SKM-1 treated with dmso at 0.1 percent for 144 hours (cell line): ENCODE measurements around the gene KCNG3.

ENCODE experiments used
- DNase-seq: peaks from one replicate; lab custom pipeline; 2025; ENCODE audit not compliant: unreplicated experiment; lab: John Stamatoyannopoulos, UW

Gene KCNG3, protein sequence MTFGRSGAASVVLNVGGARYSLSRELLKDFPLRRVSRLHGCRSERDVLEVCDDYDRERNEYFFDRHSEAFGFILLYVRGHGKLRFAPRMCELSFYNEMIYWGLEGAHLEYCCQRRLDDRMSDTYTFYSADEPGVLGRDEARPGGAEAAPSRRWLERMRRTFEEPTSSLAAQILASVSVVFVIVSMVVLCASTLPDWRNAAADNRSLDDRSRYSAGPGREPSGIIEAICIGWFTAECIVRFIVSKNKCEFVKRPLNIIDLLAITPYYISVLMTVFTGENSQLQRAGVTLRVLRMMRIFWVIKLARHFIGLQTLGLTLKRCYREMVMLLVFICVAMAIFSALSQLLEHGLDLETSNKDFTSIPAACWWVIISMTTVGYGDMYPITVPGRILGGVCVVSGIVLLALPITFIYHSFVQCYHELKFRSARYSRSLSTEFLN

DNA sequence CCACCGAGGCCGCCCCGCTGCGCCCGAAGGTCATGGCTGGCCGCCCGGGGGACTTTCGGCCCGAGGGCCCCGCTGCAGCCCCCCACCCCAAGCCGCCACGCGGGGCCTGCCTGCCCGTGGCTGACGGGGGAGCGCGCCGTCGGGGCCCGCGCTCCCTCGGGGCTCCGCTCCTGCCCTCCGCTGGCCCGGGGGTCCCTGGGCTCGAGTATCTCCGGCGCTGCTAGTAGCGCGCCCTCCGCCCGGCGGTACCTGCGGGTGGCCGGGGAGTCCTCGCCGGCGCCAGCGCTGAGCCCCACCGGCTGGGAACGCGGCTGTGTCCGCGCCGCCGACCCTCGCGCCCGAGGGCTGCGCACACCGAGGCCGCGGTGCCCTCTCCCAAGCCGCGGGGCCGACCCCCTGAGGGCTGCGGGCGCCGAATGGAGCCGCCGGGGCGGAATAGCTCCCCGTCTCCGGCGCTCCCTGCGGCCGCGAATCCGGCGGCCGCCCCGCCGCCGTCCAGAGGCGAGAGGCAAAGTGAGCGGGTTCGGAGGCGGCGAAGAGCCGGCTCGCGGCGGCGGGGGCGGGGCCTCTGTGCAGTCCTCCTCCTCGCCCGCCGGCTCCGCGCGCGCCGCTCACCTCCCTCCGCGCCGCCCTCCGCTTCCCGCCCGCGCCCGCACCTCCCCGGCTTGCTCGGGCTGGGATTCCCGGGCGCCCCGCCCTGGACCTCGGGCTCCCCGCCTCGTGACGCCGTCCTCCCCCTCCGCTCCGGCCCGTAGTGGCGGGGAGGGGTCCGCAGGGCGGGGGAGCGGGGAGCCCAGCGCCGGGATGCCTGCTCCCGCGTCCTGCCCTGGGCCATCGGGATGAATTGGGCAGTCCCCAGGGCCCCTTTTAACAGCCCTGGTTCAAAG lies at the start of gene KCNG3:
Gene KCNG3, minus strand, starts transcription at position 515 of the 887 bp plus-strand sequence. Its CDS starts 481 bp downstream, at position 34.
- peak; percentile 78 for DNase-seq

DNA sequence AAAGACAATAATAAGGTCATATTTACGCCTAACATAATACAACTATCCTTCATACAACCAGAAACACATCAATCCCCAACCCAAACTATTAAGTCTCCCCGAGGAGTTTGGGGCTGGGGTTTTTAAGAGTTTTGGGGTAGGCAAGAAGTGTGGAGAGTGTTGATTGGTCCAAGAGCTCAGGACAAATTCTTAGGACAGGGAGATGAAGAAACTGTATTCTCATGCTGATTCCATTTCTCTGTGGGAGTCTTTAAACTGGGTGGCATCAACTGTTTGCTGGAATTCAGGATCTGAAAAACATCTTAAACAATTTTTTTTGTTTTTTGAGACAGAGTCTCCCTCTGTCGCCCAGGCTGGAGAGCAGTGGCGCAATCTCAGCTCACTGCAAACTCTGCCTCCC lies 49.1 kb upstream of the KCNG3 start:
- DNase-seq, result no peak

DNA sequence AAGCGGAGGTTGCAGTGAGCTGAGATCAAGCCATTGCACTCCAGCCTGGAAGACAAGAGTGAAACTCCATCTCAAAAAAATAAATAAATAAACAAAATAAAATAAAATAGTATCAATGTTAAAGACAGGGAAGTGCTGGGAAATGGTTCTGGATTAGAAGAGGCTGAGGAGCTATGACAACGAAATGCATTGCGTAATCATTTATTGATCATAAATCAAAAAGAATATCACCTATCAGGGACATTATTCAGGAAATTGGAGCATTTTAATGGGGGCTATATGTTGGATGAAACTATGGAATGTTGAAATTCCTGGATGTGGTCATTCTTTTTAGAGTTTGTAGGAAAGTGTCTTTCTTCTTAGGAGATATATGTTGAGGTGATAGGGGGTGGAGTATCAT lies 43.7 kb upstream of the KCNG3 start:
- no peak for DNase-seq

DNA sequence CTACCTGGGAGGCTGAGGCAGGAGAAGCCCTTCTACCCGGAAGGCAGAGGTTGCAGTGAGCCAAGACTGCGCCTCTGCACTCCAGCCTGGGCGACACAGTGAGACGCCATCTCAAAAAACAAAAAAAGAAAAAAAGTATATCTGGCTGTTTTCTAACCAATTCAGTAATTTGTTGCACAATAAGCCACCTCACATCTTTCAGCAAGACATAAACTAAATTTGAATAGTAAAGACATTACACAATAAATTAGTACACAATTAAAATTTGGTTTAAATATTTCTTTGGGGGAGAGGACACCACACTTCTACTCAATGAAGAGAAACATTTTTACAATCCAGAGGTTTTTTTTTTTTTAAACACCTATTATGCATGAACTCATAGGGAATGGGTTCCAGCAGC lies 38.6 kb upstream of the KCNG3 start:
- DNase-seq, result no peak

DNA sequence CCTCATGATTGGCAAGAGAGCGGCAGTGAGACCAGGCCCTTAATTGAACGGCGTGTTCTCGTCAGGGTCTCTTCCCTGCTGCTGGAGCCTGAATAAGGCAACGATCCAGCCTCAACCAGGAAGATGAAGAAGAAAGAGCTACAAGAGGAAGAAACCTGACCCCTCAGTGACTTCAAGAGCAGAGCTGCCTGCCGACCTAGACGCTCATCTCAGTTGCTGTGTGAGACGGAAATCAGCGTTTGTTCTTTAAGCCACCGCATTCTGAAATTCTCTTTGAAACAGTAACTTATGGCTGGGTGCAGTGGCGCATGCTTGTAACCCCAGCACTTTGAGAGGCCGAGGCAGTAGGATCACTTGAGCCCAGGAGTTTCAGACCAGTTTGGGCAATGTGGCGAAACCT lies 29.6 kb upstream of the KCNG3 start:
- no peak for DNase-seq

DNA sequence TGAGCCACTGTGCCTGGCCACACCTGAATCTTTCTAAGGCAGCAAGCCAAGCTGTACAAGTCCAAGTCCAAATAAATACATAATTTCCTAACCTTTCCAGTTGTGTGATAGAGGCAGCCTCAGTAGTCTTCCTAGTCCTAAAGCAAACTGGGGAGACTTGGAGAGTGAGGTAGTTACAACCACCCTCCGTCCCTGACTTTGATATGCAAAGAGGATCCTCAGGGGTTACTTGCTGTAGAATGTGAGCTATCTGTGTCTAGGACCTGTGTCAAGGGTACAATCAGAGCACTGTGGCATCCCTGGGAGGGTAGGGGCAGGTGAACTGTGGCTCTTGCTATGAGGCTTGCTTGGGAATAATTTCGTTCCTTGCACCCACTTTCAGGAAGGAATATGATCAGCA lies 28.3 kb upstream of the KCNG3 start:
- no peak for DNase-seq

DNA sequence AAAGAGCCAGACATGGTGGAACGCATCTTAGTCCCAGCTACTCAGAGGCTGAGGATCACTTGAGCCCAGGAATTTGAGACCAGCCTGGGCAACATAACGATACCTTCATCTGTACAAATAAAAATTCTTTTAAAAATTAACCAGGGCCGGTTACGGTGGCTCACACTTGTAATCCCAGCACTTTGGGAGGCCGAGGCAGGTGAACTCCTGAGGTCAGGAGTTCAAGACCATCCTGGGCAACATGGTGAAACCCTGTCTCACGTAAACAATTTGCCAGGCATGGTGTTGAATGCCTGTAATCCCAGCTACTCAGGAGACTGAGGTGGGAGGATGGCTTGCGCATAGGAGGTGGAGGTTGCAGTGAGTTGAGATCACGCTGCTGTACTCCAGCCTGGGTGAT lies 25.8 kb upstream of the KCNG3 start:
- DNase-seq, result no peak

DNA sequence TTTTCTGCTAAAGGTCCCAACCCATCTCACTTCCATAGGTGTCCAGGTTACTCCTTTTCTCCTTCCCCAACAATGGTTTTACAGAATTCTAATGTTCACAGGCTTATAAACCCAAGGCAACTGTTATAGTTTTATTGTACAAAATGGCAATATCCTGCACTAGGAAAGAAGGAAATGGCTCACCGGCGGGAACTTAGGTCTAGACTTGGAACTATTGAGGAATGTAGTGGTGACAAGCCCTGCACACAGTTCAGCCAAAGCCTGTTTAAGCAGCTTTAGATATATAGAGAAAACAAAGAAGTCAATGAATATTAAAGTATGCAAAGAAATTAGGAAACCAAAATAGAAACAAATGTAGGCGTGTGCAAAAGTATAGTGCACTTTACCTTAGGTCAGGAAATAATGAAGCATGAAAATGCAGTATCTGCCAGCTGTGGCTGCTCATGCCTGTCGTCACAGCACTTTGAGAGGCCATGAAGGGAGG lies 22.7 kb upstream of the KCNG3 start:
- no peak for DNase-seq

DNA sequence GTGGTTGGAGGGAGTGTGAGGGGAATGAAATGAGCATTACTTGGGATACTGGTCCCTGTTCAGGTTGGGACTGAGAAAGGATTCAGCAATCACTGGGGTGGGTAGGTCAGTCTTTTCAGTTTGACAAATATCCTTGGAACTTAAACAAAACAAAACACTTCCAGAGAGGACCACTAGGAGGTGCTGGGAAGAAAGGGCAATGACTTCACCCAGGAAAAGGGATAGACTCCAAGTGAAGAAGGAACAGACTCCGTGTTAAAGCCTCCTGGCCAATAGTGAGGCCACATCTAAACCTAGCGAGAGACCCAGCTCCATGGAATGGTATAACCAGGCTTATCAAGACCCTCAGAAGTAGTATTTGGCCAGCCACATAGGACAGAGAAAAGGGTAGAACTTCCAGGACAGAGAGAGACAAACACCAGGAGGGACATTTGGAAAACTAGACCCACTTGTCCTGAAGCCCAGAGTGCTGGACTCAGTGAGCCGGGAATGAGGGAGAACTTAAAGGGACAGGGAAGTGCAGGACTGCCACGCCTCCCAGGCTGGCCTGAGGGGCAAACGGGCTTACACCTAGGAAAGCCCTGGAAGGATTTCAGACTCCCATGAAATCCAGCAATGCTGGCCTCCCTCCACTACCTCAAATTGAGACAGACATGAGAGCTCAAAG lies 19.6 kb upstream of the KCNG3 start:
- DNase-seq, result peak; percentile 32

DNA sequence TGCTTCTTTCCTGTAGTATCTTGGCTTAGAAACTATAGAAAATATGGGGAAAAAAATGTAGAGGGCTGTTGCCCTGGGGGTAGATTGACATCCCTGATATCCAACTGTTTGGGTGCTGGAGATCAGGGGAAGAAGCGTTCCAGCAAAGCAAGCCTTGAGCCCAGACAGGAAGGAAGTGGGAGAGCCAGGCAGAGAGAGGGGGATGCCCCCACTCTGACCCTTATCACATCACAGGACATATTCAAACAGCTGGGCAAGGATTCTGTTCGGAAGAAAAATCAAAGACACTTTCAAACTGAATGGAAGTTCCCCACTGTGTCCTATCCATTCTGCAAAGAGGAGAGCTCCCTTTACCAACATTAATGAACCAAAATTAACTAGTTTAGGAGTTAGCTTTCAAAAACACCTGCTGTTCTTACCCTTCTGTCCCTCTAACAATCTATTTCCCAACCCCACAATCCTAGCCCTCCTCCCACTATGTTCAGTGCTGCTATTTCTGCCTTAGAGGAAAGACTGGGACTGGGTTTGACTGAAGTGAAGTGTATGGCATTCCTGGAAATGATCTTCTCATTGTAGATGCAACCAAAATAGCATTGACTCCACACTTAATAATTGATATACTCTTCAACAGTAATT lies 16.9 kb upstream of the KCNG3 start:
- DNase-seq, result no peak

DNA sequence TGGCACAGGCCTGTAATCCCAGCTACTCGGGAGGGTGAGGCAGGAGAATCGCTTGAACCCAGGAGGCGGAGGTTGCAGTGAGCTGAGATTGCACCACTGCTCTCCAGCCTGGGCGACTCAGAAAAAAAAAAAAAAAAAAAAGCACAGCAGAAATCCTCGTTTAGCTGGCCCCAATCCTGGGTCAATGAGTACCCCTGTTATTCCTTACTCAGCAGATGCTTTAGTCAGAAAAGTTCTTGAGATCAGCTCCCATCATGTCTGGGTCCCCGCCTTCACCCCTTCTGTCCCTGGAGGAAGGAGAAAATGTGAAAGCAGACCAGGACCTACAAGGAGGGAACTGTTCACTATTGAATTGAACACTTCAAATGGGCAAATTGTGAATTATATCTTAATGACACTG lies 16.4 kb upstream of the KCNG3 start:
- DNase-seq, result no peak

DNA sequence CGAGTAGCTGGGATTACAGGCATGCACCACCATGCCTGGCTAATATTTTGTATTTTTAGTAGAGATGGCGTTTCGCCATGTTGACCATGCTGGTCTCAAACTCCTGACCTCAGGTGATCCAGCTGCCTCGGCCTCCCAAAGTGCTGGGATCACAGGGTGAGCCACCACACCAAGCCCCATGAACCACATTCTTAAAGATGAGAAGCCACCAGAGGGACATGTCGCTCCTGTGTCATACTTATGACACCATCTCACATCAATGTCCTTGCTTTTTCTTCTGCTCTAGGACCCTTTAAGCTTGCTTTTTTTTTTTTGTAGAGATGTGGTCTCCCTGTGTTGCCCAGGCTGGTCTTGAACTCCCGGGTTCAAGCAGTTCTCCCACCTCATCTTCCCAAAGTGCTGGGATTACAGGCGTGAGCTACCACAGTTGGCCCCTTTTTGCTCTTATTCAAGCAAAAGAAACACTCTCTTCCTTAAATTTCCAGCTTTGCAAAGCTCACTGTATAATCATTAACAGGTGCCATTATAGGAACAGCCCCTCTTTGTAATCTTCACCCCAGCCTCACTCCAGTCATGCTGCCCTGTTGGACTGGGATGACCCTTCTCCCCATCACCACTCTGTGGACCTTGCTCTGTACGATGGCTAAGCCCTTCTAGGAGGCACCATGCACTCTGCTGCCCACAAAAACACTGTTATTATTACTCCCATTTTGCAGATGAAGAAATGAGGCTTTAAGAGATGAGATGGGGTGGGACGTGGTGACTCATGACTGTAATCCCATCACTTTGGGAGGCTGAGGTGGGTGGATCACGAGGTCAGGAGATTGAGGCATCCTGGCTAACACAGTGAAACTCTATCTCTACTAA lies 10.8 kb upstream of the KCNG3 start:
- DNase-seq, result no peak

DNA sequence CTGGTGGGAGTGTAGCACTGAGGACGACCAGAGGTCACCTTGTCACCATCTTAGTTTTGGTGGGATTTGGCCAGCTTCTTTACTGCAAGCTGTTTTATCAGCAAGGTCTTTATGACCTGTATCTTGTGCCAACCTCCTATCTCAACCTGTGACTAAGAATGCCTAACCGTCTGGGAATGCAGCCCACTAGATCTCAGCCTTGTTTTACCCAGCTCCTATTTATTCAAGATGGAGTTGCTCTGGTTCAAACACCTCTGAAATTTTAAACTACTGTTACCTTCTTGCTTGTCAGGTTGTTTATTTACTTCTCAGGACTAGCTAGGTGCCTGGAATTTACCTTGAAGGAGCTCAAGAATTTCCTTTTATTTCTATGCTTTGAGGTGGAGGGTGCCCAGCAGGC lies 9.5 kb upstream of the KCNG3 start:
- no peak for DNase-seq

DNA sequence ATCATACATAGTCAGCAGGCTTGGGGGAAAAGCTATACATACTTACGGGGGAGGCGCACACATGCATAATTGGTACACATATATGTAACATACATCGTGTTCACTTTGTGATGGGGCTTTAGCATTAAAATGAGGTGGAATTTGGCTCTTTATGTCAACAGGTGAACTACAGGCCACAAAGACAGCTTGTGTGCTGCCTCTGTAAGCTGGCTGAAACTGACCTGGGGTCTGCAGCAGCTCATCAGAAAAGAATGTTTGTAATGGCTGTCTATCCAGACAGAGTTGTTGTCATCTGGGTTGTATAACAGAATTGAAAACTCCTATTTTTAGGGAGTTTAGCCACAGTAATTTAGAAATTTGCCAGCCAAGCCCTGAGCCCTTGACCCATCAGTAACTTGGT lies 4.7 kb upstream of the KCNG3 start:
- DNase-seq, result no peak

DNA sequence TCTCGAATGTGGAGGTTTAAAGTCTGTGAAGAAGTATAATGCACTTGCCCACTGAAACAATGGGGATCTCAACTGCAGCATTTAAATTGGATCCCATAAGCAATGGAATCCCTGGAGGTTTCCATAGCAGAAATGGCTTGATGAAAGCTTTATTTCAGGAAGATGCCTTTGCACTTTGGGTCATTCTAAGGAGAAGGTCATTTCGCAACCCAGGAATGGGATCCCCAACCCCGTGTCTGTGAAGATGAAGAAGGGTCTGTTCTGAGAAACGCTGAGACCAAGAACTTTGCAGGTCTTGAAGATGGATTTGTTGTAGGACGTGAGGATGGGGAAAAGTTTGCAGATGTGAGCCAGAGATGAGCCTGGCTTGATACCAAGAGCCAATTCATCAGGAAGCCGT lies 1.8 kb upstream of the KCNG3 start:
- no peak for DNase-seq

DNA sequence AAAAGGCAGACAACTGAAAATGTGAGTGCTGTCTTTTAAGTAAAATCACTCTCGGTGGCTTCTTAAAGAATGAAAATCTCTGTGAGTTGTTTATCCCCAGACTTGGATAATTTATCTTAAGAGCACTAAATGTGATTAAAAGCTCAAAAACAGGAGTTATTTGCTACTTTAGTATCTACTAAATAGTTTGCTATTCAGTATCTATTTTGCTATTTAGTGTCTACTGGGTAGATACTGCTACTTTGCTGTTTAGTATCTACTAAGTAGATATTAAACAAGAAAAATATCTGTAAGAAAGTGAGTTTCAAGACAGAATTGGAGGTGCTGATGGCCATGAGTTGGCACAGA lies 1.4 kb upstream of the KCNG3 start:
- no peak for DNase-seq

DNA sequence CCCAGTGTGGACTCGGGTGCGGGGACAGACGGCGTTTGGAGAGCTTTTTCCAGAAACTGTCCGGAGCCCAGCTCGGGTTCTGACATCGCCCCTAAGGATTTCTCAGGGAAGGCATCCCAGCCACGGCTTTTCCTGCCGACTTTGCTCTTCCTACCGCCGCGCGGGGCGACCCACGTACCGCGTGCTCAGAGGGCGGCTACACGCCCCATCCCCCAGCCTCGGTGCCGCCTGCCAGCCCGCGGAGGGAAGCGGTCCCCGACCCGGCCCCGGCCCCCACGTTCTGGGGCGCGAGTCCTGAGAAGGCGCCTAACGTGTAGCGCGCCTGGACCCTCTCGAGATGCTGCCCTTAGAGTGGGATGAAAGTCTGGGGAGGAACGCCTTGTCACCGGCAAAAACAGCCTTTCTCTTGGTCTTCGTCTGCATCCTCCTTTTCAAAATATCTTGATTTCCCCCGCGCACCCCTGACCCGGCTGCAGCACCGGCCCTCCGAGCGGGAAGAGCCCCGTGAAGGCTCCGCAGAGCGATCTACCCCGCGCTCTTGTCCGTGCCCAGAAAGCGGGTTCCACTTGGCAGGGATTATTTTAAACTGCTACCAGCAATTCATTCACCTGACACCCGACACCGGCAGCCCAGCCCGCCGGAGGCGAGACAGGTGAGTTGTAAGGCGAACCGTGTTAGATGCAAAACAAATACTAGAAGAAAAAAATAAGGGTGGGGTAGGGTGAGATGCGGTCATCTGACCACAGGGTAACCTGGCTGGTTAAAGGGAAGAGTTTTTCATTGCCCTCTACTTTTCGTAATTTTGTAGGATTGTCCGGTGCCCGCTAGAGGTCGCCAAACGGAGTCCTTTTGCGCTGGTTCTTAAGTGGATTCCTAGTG lies 812 bp upstream of the KCNG3 start:
- peak; percentile 82 for DNase-seq

DNA sequence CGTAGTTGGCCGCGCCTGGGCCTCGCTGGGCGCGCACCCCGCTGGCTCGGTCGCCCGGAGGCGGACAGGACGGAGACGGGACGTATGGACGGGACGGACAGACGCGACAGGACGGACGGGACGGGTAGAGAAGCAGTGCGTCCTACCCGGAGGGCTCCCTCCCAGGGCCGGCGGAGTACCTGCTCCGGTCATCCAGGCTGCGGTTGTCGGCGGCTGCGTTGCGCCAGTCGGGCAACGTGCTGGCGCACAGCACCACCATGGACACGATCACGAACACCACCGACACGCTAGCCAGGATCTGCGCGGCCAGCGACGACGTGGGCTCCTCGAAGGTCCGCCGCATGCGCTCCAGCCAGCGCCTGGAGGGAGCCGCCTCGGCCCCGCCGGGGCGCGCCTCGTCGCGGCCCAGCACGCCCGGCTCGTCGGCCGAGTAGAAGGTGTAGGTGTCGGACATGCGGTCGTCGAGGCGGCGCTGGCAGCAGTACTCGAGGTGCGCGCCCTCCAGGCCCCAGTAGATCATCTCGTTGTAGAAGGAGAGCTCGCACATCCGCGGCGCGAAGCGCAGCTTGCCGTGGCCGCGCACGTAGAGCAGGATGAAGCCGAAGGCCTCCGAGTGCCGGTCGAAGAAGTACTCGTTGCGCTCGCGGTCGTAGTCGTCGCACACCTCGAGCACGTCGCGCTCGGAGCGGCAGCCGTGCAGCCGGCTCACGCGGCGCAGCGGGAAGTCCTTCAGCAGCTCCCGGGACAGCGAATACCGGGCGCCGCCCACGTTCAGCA lies 903 bp downstream of the KCNG3 start:
- no peak for DNase-seq
